Posterior vena cava (tissue), 2 donors: ENCODE measurements around the gene UBE2U. TPM values are rescaled to one million over a fixed set of nuclear protein-coding genes. Genes with fewer than 3 reads are reported as not detected.
"Not testable (repeated sequence)": the region's sequence is repeated elsewhere in the genome, so short reads cannot be mapped to it uniquely, and the experiment has no call there.

Source experiments
- DNase-seq: peaks from one replicate; pipeline ENCODE4 v3.0.0-alpha.2; 2020; ENCODE audit warnings: low spot score
- intact Hi-C, 2 donors: fragments of 100-400 bp; cut with DNase I; formaldehyde crosslinking; loops; one replicate each; pipeline versions ENCODE4 v1.14.1 to v1.14.2; 2022 to 2023
- total RNA-seq, 2 donors: library from RNA; stranded (reverse); fragmentation: NEBNext Ultra II Directional; extraction: Animal tissue kit (Norgen Biotek cat#: 25700); gene quantifications; one replicate each; pipeline ENCODE4 v1.2.1, GENCODE V29; 2021
- donor health status: DM: yes; HTN: yes; CAD: no.
- donor health status: DM: yes; HTN: yes; CAD: no.

The UBE2U gene
- total RNA-seq, 2 donors from 2014 or later = not detected

DNA sequence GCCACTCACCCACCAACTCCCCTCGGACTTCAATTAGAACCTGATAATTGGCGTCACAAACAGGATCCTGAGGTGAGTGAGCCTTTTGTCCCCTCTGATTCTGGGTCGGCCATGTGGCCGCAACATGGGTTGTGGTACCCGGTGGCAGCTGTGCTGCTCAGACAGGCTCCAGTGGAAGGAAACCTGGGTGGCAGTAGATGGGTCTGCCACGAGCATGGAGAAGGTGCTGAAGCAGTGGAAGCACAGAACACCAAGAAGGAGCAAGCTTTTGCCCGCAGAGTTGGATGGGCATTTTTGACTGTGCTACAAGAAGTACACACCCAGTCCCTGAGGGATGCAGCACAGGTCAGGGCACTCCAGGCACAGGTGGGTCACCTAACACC, 16.5 kb upstream of the UBE2U start:
- intact Hi-C loops = no loop called here
- DNase-seq = no peak

- no peak for DNase-seq
Measured at GRCh38 chr1:64187646-64188045, 15.8 kb upstream of the UBE2U start.

DNA sequence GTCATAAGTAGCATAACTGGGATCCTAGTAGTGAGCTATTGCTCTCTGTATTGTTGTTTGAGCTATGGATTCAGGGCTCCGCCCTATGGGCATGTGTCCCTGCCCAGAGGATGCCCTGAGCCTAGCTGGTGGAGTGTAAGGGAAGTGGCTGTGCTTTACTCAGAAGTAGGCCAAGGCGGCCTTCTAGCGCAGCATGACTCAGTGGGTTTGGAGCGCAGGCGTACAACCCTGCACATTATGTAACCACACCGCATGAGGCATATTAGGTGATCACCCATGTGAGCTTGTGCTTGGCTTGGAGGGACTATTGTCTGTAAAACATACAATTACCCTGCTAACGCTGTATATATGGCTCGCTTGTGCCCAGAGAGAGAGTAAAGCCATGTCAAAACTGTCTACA, 11.1 kb upstream of the UBE2U start:
- DNase-seq = no peak
- intact Hi-C loops = no loop called here

More at GRCh38 chr1:64187646-64188045, 15.8 kb upstream of the UBE2U start:
- intact Hi-C loops = no loop called here

GRCh38 chr1:64194168-64195080, 9.0 kb upstream of the UBE2U start:
- intact Hi-C loops = no loop called here
- DNase-seq = no peak

DNA sequence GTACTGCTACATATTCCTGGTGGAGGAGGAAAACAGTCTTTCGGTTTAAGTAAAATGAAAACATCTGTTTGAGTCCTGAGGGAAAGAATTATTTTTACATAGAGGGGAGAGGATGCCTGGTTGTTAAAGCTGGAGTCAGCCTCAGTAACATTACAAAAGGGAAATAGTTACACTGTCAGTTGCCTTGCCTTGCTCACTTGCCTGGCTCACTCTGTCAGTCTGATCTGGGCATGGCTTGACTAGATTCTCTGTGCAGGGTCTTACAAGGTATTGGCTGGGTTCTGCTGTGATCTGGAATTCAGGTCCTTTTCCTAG, 8.4 kb upstream of the UBE2U start:
- intact Hi-C loops = no loop called here

GRCh38 chr1:64196074-64196870, 7.2 kb upstream of the UBE2U start:
- no peak for DNase-seq
- intact Hi-C loops = loop anchor here in 1 of 2 donors (1.0 kb wide), 1 partner anchor 36 kb away; no protein-coding TSS in a partner anchor

More for the DNA sequence above, 8.4 kb upstream of the UBE2U start:
- DNase-seq = no peak

DNA sequence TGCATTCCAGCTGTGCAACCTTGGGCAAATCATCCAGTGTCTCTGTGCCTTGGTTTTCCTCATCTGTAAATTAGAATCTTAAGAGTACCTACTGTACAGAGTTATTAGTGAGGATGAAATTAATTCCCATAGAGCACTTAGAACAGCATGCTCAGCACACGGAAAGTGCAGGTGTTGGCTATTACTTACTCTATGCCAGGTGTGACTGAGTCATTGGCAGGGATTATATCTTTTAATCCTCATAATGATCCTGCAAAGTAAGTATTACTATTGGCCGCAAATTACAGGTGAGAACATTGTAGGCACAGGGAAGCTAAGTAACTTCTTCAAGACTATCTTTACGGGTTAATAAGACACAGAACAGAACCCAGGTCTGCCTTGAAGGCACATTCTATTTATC, 6.3 kb upstream of the UBE2U start:
- DNase-seq = no peak
- intact Hi-C loops = no loop called here

- no peak for DNase-seq
- intact Hi-C loops = no loop called here
Measured at GRCh38 chr1:64199154-64199553, 4.3 kb upstream of the UBE2U start.

DNA sequence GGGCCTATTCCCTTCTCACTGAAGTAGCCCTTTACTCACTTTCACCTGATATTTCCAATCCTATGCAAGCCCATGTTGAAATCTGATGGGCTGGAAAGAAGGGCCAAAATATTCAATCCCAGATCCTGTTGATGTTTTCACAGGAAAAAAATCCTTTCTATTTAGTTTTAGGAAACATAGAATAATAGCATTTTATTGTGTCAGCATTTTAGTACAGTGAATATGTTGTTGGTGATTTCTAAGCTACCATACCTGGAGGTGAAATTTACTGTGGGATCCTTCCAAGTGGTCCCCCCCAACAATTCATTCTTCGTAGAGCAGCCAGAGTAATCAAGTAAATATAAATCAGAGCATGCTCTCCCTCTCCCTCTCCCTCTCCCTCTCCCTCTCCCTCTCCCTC, 3.4 kb upstream of the UBE2U start:
- intact Hi-C loops = no loop called here
- DNase-seq = no peak

DNA sequence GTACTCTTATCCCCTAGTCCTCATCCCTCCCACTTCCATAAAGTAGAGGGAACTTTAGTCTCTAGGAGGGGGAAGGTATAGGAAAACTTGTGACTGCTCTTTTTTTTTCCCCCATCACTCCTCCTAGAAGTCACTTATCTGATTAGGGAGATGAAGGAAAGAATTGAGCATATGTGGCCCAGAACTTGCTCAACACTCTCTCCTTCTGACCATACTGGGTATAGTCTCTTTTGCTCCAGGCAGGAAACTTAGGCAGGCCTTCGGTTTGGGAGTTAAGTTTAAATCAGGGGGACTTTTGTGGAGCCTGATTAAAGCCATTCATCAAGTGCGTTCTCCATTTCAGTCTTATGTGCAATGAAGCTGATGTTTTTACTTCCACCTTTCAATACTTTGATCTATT, 5.8 kb downstream of the UBE2U start:
- intact Hi-C loops = no loop called here
- DNase-seq = no peak

- intact Hi-C loops = no loop called here
- no peak for DNase-seq
Measured at GRCh38 chr1:64212031-64212430, 8.6 kb downstream of the UBE2U start.

DNA sequence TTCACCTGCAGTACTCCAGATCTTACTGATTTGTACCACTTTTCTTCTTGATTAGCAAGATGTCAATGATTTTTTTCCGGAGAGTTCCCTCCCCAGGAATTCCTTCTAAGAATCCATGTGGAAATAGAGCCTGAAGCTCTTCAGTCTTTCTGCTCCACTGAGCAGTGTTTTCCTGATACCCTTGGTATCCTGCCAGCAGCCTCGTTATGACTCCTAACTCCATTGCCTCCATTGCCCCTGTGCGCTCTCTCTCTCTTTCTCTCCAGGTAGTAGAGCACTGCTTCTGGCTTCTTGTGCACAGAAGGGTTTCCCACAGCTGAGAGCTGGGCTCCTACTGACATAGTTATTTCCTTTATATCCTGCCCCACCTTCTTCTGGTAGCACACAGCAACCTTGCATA, 12.2 kb downstream of the UBE2U start:
- no peak for DNase-seq
- intact Hi-C loops = no loop called here

DNA sequence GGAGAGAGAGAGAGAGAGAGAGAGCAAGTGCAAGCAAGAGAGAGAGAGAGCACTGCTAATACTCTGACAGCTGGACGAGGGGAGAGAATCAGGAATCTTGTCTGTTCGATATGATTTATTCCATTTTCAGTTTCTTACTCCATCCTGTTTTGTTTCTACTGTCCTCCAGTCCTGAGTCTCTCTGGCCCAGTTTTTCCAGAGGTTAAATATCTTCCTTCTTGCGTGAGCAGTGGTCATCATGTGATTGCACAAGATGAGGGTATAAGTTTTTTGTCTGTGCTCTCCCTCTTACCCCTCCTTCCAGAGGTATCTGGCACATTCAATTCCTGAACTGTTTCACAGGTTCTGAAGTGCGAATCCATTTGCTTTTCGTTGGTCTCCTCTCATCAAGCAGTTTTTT, 16.8 kb downstream of the UBE2U start:
- DNase-seq = no peak
- intact Hi-C loops = no loop called here

DNA sequence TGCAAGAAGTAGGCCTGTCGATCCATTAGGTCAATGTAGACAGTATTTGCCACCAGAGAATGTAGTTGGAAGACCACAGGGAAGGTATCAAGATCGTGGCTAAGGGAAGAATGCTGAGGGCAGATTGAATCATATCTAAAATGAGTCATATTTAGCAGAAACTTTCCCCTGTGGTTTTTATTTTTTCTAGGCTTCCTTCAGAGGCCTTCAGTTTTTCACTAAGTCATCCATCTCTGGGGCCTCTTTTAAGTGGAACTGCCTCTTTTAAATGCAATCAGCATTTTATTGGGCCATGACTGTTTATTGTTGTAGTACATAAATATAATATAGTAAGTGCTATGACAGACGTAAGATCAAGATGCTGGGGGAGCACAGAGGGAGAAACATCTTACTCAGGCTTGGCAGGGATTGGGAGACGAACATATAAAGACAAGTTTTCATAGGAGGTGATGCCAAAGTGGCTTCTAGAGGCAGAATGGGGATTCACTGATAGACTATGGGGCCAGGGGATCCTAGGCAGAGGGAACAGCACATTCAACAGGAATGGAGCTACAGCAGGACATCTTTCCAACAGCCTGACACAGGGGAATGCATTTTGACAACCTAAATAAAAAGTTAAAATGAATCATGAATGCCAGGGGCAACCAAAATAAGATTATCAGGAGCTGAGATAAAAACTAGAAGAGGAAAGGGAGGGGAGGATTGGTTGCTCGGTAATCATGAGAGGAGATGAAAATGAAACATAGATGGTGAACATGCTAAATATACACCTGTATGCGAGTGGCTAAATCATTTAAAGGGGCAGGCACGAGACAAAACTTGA, 20.1 kb downstream of the UBE2U start:
- intact Hi-C loops = no loop called here
- no peak for DNase-seq

- intact Hi-C loops, DNase-seq: not testable (repeated sequence)
Measured at GRCh38 chr1:64224236-64224635, 20.8 kb downstream of the UBE2U start.

GRCh38 chr1:64228167-64228957, 24.9 kb downstream of the UBE2U start:
- intact Hi-C loops = no loop called here
- no peak for DNase-seq

DNA sequence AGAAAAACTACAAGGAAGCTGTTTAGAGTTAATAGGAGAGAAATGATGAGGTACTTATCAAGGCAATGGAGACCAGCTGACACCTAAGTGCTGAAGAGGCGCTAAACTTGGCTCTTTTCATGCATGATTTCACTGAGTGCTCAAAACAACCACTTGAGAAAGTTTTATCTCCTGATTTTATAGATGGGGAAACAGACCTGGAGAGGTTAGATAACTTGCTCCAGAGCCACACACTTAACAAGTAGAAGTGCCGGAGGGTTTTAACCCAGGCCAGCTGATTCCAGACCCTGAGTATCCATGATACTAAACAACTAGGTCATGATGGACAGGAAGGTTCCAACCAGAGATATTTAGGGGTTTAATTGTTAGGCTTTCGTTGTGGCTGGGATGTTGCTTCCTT, 25.9 kb downstream of the UBE2U start:
- DNase-seq = no peak
- intact Hi-C loops = no loop called here

DNA sequence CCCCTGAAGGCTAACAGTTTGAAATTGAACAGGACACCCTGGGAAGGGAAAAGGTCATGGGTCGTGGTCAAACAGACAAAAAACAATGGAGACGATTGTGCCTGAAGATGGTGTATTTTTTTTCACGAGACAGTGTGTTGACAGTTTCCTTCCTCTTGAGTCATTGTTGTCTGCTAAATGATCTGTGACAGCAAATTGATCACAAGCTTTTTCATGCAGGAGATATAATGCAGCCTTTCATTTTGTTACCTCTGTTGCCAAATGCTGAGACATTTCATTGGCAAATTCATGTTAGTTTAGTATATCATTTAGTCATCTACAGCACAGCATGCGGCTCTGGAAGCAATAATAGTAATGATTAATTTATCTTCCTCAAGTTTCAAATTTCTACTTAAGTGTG, 27.7 kb downstream of the UBE2U start:
- intact Hi-C loops = no loop called here
- DNase-seq = no peak

- intact Hi-C loops = no loop called here
- DNase-seq = no peak
Measured at GRCh38 chr1:64231654-64232053, 28.2 kb downstream of the UBE2U start.
